Measurements from ENCODE around the gene CCDC13. TPM values are rescaled to one million over a fixed set of nuclear protein-coding genes. Genes with fewer than 3 reads are reported as not detected.

Gene CCDC13
- total RNA-seq, 1 experiment from 2014 or later = 0.79 TPM

DNA sequence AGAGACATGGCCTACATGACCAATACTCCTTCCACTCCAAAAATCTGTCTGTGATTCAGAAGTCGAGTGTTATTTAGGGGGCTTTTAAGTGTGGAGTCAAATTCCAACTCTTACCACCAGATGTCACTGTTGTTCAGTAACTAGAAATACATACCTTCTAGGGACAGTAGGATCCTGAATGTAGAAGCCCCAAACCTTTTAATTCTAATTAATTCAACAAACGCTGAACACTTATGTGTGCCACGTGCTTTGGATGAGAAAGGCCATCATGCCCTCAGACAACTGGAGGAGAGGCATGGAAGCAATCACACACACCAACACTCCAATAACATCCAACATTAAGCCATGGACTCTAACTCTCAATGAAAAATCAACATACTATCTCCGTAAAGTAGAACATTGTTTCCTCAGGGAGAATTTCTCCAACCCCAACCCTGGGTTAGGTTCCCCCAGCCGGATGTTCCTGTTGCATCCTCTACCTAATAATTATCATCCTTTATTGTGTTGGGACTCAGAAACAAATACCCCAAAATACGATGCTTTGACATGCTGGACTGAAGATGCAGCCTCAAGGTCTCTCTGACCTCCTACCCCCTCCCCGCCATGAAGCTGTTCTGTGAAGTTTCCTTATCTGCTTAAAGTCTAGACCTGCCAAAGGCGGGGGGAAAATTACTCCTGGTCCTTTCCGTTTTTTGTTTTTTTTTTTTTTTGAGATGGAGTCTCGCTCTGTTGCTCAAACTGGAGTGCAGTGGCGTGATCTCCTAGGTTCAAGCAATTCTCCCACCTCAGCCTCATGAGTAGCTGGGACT lies 8.0 kb upstream of the CCDC13 start:
- Mint-ChIP-seq H3K27me3 (ENCODE audit: low read depth) (no peaks in the 10 kb centered on the region), H3K36me3 (peaks cover 21% of the 10 kb centered on the region), H3K4me3 (no peak overlapping the region), H3K4me1 (peaks cover 6% of the 10 kb centered on the region; the same call in 1 of the 2 replicates), H3K9me3 (no peaks in the 10 kb centered on the region), H3K27ac (no peak overlapping the region; the same call in 1 of the 2 replicates)
- ChIA-PET CTCF (interaction anchor here (0.6 to 1.7 kb wide), 6 partner anchors 9 to 100 kb away, joined by 3 to 8 read pairs (median 4); no protein-coding TSS in a partner anchor), POLR2A (no interaction called here)
- DNase-seq (ENCODE audit: low spot score) = no peak
- ATAC-seq = peak; percentile 81
- TF ChIP-seq ETV6 (CRISPR knock-in tag; IDR thresholded peaks at IDR 0.05) (no peak), NFYB (CRISPR knock-in tag; conservative IDR thresholded peaks at IDR 0.05; ENCODE audit: low read depth) (no peak), ESRRA (CRISPR knock-in tag; IDR thresholded peaks at IDR 0.05; ENCODE audit: borderline replicate concordance) (no peak), ZNF121 (CRISPR knock-in tag; IDR thresholded peaks at IDR 0.05) (no peak), ZNF416 (CRISPR knock-in tag; IDR thresholded peaks at IDR 0.05) (no peak), ZMAT4 (CRISPR knock-in tag; IDR thresholded peaks at IDR 0.05) (no peak)
- TF ChIP-seq, protein P1, sequence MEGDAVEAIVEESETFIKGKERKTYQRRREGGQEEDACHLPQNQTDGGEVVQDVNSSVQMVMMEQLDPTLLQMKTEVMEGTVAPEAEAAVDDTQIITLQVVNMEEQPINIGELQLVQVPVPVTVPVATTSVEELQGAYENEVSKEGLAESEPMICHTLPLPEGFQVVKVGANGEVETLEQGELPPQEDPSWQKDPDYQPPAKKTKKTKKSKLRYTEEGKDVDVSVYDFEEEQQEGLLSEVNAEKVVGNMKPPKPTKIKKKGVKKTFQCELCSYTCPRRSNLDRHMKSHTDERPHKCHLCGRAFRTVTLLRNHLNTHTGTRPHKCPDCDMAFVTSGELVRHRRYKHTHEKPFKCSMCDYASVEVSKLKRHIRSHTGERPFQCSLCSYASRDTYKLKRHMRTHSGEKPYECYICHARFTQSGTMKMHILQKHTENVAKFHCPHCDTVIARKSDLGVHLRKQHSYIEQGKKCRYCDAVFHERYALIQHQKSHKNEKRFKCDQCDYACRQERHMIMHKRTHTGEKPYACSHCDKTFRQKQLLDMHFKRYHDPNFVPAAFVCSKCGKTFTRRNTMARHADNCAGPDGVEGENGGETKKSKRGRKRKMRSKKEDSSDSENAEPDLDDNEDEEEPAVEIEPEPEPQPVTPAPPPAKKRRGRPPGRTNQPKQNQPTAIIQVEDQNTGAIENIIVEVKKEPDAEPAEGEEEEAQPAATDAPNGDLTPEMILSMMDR (IDR thresholded peaks at IDR 0.05) = peak; percentile 84

DNA sequence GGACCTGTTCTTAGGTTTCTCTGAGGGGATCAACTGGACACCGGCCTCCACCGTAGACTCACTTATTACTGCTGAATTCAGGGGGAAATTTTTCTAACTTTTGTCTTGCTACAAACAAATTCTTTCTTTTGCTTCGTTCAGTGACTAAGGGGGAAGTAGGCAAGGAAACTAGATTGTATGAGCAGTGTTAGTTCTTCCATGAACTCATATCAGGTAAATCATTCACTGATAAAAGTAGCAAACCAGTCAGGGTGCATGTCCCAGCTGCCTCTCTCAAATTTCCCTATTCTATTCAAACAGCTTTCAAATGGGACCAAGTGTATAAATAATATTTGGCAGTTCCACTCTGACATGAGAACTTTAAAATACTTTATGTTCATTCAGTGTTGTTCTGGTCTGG lies 7.3 kb upstream of the CCDC13 start:
- no peak for DNase-seq (ENCODE audit: low spot score)

More for the DNA sequence above, 7.3 kb upstream of the CCDC13 start:
- H3K36me3 Mint-ChIP-seq = peaks cover 14% of the 10 kb centered on the region
- TF ChIP-seq USF2 (CRISPR knock-in tag; IDR thresholded peaks at IDR 0.05) (no peak), SMAD4 (CRISPR knock-in tag; IDR thresholded peaks at IDR 0.05) (no peak), SP1 (CRISPR knock-in tag; conservative IDR thresholded peaks at IDR 0.05) (no peak), IRF2 (CRISPR knock-in tag; IDR thresholded peaks at IDR 0.05; ENCODE audit: borderline replicate concordance, low read depth) (no peak), ZNF138 (CRISPR knock-in tag; conservative IDR thresholded peaks at IDR 0.05) (no peak), FOXK1 (CRISPR knock-in tag; IDR thresholded peaks at IDR 0.05) (no peak), RORB (CRISPR knock-in tag; IDR thresholded peaks at IDR 0.05) (no peak), NR3C1 (CRISPR knock-in tag; conservative IDR thresholded peaks at IDR 0.05; ENCODE audit: low read depth) (no peak), NR2C2 (CRISPR knock-in tag; IDR thresholded peaks at IDR 0.05) (no peak), ESRRA (CRISPR knock-in tag; IDR thresholded peaks at IDR 0.05; ENCODE audit: borderline replicate concordance) (no peak), CREB1 (CRISPR knock-in tag; IDR thresholded peaks at IDR 0.05) (no peak), TP53 (CRISPR knock-in tag; IDR thresholded peaks at IDR 0.05) (no peak), TEAD1 (CRISPR knock-in tag; IDR thresholded peaks at IDR 0.05) (no peak)
- TF ChIP-seq, protein P2, sequence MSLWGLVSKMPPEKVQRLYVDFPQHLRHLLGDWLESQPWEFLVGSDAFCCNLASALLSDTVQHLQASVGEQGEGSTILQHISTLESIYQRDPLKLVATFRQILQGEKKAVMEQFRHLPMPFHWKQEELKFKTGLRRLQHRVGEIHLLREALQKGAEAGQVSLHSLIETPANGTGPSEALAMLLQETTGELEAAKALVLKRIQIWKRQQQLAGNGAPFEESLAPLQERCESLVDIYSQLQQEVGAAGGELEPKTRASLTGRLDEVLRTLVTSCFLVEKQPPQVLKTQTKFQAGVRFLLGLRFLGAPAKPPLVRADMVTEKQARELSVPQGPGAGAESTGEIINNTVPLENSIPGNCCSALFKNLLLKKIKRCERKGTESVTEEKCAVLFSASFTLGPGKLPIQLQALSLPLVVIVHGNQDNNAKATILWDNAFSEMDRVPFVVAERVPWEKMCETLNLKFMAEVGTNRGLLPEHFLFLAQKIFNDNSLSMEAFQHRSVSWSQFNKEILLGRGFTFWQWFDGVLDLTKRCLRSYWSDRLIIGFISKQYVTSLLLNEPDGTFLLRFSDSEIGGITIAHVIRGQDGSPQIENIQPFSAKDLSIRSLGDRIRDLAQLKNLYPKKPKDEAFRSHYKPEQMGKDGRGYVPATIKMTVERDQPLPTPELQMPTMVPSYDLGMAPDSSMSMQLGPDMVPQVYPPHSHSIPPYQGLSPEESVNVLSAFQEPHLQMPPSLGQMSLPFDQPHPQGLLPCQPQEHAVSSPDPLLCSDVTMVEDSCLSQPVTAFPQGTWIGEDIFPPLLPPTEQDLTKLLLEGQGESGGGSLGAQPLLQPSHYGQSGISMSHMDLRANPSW (CRISPR knock-in tag; conservative IDR thresholded peaks at IDR 0.05; ENCODE audit: low read depth) = no peak
- TF ChIP-seq, protein P3, sequence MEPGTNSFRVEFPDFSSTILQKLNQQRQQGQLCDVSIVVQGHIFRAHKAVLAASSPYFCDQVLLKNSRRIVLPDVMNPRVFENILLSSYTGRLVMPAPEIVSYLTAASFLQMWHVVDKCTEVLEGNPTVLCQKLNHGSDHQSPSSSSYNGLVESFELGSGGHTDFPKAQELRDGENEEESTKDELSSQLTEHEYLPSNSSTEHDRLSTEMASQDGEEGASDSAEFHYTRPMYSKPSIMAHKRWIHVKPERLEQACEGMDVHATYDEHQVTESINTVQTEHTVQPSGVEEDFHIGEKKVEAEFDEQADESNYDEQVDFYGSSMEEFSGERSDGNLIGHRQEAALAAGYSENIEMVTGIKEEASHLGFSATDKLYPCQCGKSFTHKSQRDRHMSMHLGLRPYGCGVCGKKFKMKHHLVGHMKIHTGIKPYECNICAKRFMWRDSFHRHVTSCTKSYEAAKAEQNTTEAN (CRISPR knock-in tag; IDR thresholded peaks at IDR 0.05) = no peak
- H3K4me3 Mint-ChIP-seq = no peak overlapping the region
- no peak for ATAC-seq
- ChIA-PET POLR2A (no interaction called here), CTCF (interaction anchor here (0.8 to 4.5 kb wide), 7 partner anchors 28 to 128 kb away, joined by 3 to 17 read pairs (median 3); no protein-coding TSS in a partner anchor)
- H3K27ac Mint-ChIP-seq = no peak overlapping the region
- no peaks in the 10 kb centered on the region for H3K27me3 Mint-ChIP-seq (ENCODE audit: low read depth)
- peaks cover 6% of the 10 kb centered on the region; the same call in 1 of the 2 replicates for H3K4me1 Mint-ChIP-seq
- H3K9me3 Mint-ChIP-seq = no peaks in the 10 kb centered on the region

All from WTC11 (cell line).